Measurements from ENCODE around the gene PMEPA1.

GRCh38 chr20:57703013-57703412 lies 6.8 kb downstream of the PMEPA1 start:
- TF ChIP-seq, protein P1, sequence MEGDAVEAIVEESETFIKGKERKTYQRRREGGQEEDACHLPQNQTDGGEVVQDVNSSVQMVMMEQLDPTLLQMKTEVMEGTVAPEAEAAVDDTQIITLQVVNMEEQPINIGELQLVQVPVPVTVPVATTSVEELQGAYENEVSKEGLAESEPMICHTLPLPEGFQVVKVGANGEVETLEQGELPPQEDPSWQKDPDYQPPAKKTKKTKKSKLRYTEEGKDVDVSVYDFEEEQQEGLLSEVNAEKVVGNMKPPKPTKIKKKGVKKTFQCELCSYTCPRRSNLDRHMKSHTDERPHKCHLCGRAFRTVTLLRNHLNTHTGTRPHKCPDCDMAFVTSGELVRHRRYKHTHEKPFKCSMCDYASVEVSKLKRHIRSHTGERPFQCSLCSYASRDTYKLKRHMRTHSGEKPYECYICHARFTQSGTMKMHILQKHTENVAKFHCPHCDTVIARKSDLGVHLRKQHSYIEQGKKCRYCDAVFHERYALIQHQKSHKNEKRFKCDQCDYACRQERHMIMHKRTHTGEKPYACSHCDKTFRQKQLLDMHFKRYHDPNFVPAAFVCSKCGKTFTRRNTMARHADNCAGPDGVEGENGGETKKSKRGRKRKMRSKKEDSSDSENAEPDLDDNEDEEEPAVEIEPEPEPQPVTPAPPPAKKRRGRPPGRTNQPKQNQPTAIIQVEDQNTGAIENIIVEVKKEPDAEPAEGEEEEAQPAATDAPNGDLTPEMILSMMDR (IDR thresholded peaks at IDR 0.05) = no peak
- TF ChIP-seq POLR2AphosphoS5 (IDR thresholded peaks at IDR 0.05) (no peak), POLR2A (IDR thresholded peaks at IDR 0.05) (no peak)
